SU-DHL-6 (cell line): Measurements from ENCODE around the gene CDH11.

ENCODE experiments used
- H2AFZ ChIP-seq: fragments of 200-600 bp; sonication (generic); 2 replicates; pipeline ENCODE4 v1.6.1; 2014; ENCODE audit warnings: low read depth, mild to moderate bottlenecking, moderate library complexity, mixed read lengths, antibody characterized with exemption, low read length; ENCODE audit not compliant: severe bottlenecking
- H3F3A ChIP-seq: fragments of 200-600 bp; shearing (Covaris generic); 2 replicates; pipeline ENCODE4 v1.6.0; 2016; ENCODE audit warnings: antibody characterized with exemption, mild to moderate bottlenecking; ENCODE audit not compliant: insufficient read depth
- H3K27ac ChIP-seq: fragments of 200-600 bp; sonication (generic); 2 replicates; pipeline ENCODE4 v1.5.1; 2016; ENCODE audit warnings: low read depth, mild to moderate bottlenecking, low read length, moderate library complexity, mixed read lengths
- H3K27me3 ChIP-seq: fragments of 200-600 bp; sonication (generic), shearing (Covaris generic); 2 replicates; pipeline ENCODE4 v1.6.0; 2014; ENCODE audit warnings: mild to moderate bottlenecking, low read length
- H3K36me3 ChIP-seq: fragments of 200-600 bp; sonication (generic); 2 replicates; pipeline ENCODE4 v1.6.1; 2014; ENCODE audit warnings: mild to moderate bottlenecking, low read length, mixed read lengths
- H3K4me2 ChIP-seq: fragments of 300-600, 200-600 bp; shearing (Covaris generic), sonication (generic); 2 replicates; pipeline ENCODE4 v1.6.0; 2014; ENCODE audit warnings: low read length, low read depth, mild to moderate bottlenecking; ENCODE audit not compliant: poor library complexity, severe bottlenecking
- H3K4me3 ChIP-seq: fragments of 200-600 bp; sonication (generic); 2 replicates; pipeline ENCODE4 v1.5.1; 2014; ENCODE audit warnings: antibody characterized with exemption, low read length, mild to moderate bottlenecking, mixed read lengths; ENCODE audit not compliant: insufficient read depth, poor library complexity, severe bottlenecking
- H3K79me2 ChIP-seq: fragments of 200-600 bp; sonication (generic); 2 replicates; pipeline ENCODE4 v1.6.1; 2014; ENCODE audit warnings: mild to moderate bottlenecking, low read length, moderate library complexity; ENCODE audit not compliant: insufficient read depth
- H3K9ac ChIP-seq: fragments of 200-600 bp; sonication (generic); 2 replicates; pipeline ENCODE4 v1.7.0; 2014; ENCODE audit warnings: mild to moderate bottlenecking, low read length
- H3K9me2 ChIP-seq: fragments of 200-600 bp; sonication (generic); replicated peaks from 2 replicates; pipeline ENCODE4 v1.6.1; 2014; ENCODE audit warnings: low read length; ENCODE audit not compliant: insufficient read depth
- H3K9me3 ChIP-seq: fragments of 200-600 bp; sonication (generic); 2 replicates; pipeline ENCODE4 v1.6.1; 2014; ENCODE audit warnings: low read length, mixed read lengths; ENCODE audit not compliant: insufficient read depth
- H4K20me1 ChIP-seq: fragments of 200-600 bp; sonication (generic); 2 replicates; pipeline ENCODE4 v1.6.1; 2014; ENCODE audit warnings: low read depth, mild to moderate bottlenecking, antibody characterized with exemption, low read length, moderate library complexity, mixed read lengths
- EZH2phosphoT487 ChIP-seq: fragments of 200-600 bp; sonication (generic), shearing (Covaris generic); conservative IDR thresholded peaks from 2 replicates; pipeline ENCODE4 v1.6.1; 2018; ENCODE audit warnings: mild to moderate bottlenecking, antibody characterized with exemption, low read length, moderate library complexity, mixed read lengths
- TF ChIP-seq, protein P1 (sequence below): fragments of 200-600 bp; sonication (generic); IDR thresholded peaks from one replicate; pipeline ENCODE4 v1.5.1; 2017; ENCODE audit warnings: antibody characterized with exemption, mild to moderate bottlenecking, low read length, moderate library complexity; ENCODE audit not compliant: insufficient read depth, poor library complexity, severe bottlenecking

Gene CDH11

DNA sequence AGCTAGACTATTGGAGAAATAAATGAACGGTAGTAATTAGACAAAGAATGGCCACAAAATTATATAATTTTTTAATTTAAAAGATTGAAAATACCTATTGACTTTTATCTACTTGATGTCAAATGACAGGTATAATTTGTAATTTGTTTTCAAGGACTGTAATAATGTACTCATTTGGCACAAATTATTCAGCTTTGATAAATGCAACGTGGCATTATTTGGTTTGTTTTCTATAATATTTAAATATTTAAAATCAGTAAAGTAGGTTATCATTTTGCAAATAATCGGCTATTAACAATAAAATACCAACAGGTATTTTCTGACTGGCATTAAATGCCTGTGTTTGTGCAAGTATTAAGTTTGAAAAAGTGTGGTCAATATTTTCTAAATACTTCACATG, 60.6 kb downstream of the CDH11 start:
- Histone ChIP-seq H3K4me2 (no peak overlapping the region), H3K9me3 (no peaks in the 10 kb centered on the region), H3K9ac (no peak overlapping the region), H3K9me2 (no peaks in the 10 kb centered on the region; the same call in 1 of the 2 replicates), H2AFZ (no peak overlapping the region), H4K20me1 (no peaks in the 10 kb centered on the region), H3F3A (no peaks in the 10 kb centered on the region), H3K27ac (no peak overlapping the region), H3K36me3 (no peaks in the 10 kb centered on the region), H3K79me2 (no peaks in the 10 kb centered on the region), H3K27me3 (no peaks in the 10 kb centered on the region; the same call in 1 of the 2 replicates), H3K4me3 (no peak overlapping the region)
- no peak for TF ChIP-seq EZH2phosphoT487
- TF ChIP-seq, protein P1, sequence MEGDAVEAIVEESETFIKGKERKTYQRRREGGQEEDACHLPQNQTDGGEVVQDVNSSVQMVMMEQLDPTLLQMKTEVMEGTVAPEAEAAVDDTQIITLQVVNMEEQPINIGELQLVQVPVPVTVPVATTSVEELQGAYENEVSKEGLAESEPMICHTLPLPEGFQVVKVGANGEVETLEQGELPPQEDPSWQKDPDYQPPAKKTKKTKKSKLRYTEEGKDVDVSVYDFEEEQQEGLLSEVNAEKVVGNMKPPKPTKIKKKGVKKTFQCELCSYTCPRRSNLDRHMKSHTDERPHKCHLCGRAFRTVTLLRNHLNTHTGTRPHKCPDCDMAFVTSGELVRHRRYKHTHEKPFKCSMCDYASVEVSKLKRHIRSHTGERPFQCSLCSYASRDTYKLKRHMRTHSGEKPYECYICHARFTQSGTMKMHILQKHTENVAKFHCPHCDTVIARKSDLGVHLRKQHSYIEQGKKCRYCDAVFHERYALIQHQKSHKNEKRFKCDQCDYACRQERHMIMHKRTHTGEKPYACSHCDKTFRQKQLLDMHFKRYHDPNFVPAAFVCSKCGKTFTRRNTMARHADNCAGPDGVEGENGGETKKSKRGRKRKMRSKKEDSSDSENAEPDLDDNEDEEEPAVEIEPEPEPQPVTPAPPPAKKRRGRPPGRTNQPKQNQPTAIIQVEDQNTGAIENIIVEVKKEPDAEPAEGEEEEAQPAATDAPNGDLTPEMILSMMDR = no peak

DNA sequence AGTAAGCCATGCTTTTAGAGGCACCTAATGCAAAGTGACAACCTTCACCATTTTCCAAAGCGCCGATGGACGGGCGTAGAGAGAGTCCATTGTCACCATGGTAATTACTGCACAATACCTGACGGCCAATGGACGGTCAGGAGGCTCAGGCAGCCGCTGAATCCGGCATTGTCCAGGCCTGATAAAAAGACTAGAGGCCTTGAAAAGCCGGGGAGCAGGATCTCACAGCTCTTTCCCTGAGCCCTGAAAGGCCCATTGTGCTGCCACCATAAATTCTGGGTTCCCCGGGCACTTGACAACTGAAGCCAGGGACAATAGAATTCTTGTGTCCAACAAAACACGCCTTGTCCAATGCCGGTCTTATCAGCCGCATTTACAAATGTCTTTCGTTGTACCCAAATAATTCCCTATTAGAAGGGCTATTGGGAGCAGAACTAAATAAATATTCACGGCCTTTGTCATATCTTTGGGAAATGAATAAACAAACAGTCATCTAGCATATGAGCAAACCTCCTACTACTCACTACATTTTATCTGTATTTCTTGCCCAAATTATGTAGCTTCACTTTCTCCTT, 62.4 kb downstream of the CDH11 start:
- no peaks in the 10 kb centered on the region; the same call in 1 of the 2 replicates for H3K27me3 ChIP-seq
- no peak overlapping the region for H2AFZ ChIP-seq
- no peak overlapping the region for H3K9ac ChIP-seq
- no peaks in the 10 kb centered on the region; the same call in 1 of the 2 replicates for H3K9me2 ChIP-seq
- TF ChIP-seq EZH2phosphoT487 = no peak
- TF ChIP-seq, protein P1 = no peak
- H3K9me3 ChIP-seq = no peaks in the 10 kb centered on the region
- H3F3A ChIP-seq = no peaks in the 10 kb centered on the region
- H3K4me3 ChIP-seq = no peak overlapping the region
- no peaks in the 10 kb centered on the region for H3K36me3 ChIP-seq
- H3K27ac ChIP-seq = no peak overlapping the region
- no peaks in the 10 kb centered on the region for H4K20me1 ChIP-seq
- H3K4me2 ChIP-seq = no peak overlapping the region
- H3K79me2 ChIP-seq = no peaks in the 10 kb centered on the region

DNA sequence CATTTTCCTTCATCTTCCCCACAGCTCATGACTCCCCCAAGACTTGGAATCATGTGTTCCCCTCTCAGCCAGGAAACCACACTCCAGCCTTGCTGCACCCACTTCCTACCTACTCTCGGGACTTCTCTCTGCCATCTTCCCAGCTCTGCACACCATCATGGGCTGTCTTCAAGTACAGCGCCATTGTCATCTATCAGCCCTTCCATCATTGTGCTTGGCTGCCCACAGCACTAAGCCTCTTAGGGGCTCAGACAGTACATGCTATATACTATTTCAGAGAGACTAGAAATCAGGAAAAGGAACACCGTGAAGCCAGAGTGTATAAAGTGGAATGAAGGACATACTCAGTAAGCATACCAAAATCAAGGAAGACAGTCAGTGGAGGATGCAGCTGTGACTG, 64.7 kb downstream of the CDH11 start:
- Histone ChIP-seq H3K27ac (no peak overlapping the region), H3K4me2 (no peak overlapping the region), H3K27me3 (no peaks in the 10 kb centered on the region; the same call in 1 of the 2 replicates), H3K79me2 (no peaks in the 10 kb centered on the region), H3K36me3 (no peaks in the 10 kb centered on the region), H3K4me3 (no peak overlapping the region), H3K9me2 (no peaks in the 10 kb centered on the region; the same call in 1 of the 2 replicates), H3F3A (no peaks in the 10 kb centered on the region), H3K9me3 (no peaks in the 10 kb centered on the region), H2AFZ (no peak overlapping the region), H4K20me1 (no peaks in the 10 kb centered on the region), H3K9ac (no peak overlapping the region)
- TF ChIP-seq, protein P1 = no peak
- TF ChIP-seq EZH2phosphoT487 = no peak
